ENCODE measurements around the gene ELF5. TPM values are rescaled to one million over a fixed set of nuclear protein-coding genes. Genes with fewer than 3 reads are reported as not detected.

ELF5 gene
- not detected for total RNA-seq

- ChIA-PET CTCF (interaction anchor here (0.9 to 3.6 kb wide), 13 partner anchors 9 to 384 kb away, joined by 3 to 16 read pairs (median 5); no protein-coding TSS in a partner anchor), POLR2A (no interaction called here)
- intact Hi-C loops (cut with DNase I, micrococcal nuclease), result loop anchor here in 1 of 2 experiments (1.0 kb wide), 2 partner anchors 377 to 878 kb away; no protein-coding TSS in a partner anchor
- H3K4me1 Mint-ChIP-seq, result no peaks in the 10 kb centered on the region
- no peaks in the 10 kb centered on the region for H3K9me3 Mint-ChIP-seq (ENCODE audit: low read depth)
- peaks cover 2% of the 10 kb centered on the region for H3K27me3 Mint-ChIP-seq
- no peaks in the 10 kb centered on the region for H3K36me3 Mint-ChIP-seq (ENCODE audit: low read depth)
- ATAC-seq (no peak), DNase-seq (no peak)
- no peak within 1 kb of the TSS for H3K27ac Mint-ChIP-seq
- H3K4me3 Mint-ChIP-seq, result no peak within 1 kb of the TSS
These were observed at the start of gene ELF5 for GRCh38 chr11:34513682-34514449. TSS of gene ELF5 (minus strand) at chr11:34513794. CDS start at chr11:34505749, 8,045 bp downstream.

GRCh38 chr11:34562976-34563375 is 49.4 kb upstream of the ELF5 start:
- H3K4me1 Mint-ChIP-seq, result no peaks in the 10 kb centered on the region
- DNase-seq, result no peak
- peaks cover 40% of the 10 kb centered on the region for H3K27me3 Mint-ChIP-seq
- ChIA-PET POLR2A (no interaction called here), CTCF (no interaction called here)
- H3K36me3 Mint-ChIP-seq (ENCODE audit: low read depth), result no peaks in the 10 kb centered on the region
- no peaks in the 10 kb centered on the region for H3K9me3 Mint-ChIP-seq (ENCODE audit: low read depth)
- no peak overlapping the region for H3K27ac Mint-ChIP-seq
- no peak overlapping the region for H3K4me3 Mint-ChIP-seq
- no peak for ATAC-seq
- intact Hi-C loops (cut with DNase I, micrococcal nuclease), result no loop called here

- no peaks in the 10 kb centered on the region for H3K4me1 Mint-ChIP-seq
- no peaks in the 10 kb centered on the region for H3K9me3 Mint-ChIP-seq (ENCODE audit: low read depth)
- no peaks in the 10 kb centered on the region for H3K36me3 Mint-ChIP-seq (ENCODE audit: low read depth)
- POLR2A ChIA-PET, result no interaction called here
- H3K27me3 Mint-ChIP-seq, result peaks cover 40% of the 10 kb centered on the region
- DNase-seq (no peak), ATAC-seq (no peak)
- no peak overlapping the region for H3K4me3 Mint-ChIP-seq
- intact Hi-C loops (cut with DNase I, micrococcal nuclease), result no loop called here
- H3K27ac Mint-ChIP-seq, result no peak overlapping the region
- CTCF ChIA-PET, result no interaction called here
These were observed 46.9 kb upstream of the ELF5 start for GRCh38 chr11:34560511-34560910.

- Mint-ChIP-seq H3K27ac (no peak overlapping the region), H3K4me3 (no peak overlapping the region), H3K4me1 (no peaks in the 10 kb centered on the region), H3K27me3 (peaks cover 36% of the 10 kb centered on the region), H3K9me3 (ENCODE audit: low read depth) (no peaks in the 10 kb centered on the region), H3K36me3 (ENCODE audit: low read depth) (no peaks in the 10 kb centered on the region)
- ChIA-PET CTCF (interaction anchor here (1.1 kb wide), 1 partner anchor 306 kb away, joined by 3 read pairs; no protein-coding TSS in a partner anchor), POLR2A (no interaction called here)
- intact Hi-C loops (cut with DNase I, micrococcal nuclease), result no loop called here
- no peak for ATAC-seq
- no peak for DNase-seq
These were observed 45.1 kb upstream of the ELF5 start for GRCh38 chr11:34558673-34559072.

GRCh38 chr11:34558211-34558610 is 44.6 kb upstream of the ELF5 start:
- ChIA-PET POLR2A (no interaction called here), CTCF (interaction anchor here (1.1 kb wide), 1 partner anchor 307 kb away, joined by 3 read pairs; no protein-coding TSS in a partner anchor)
- DNase-seq (no peak), ATAC-seq (no peak)
- Mint-ChIP-seq H3K27me3 (peaks cover 36% of the 10 kb centered on the region), H3K9me3 (ENCODE audit: low read depth) (no peaks in the 10 kb centered on the region), H3K4me3 (no peak overlapping the region), H3K27ac (no peak overlapping the region), H3K36me3 (ENCODE audit: low read depth) (no peaks in the 10 kb centered on the region), H3K4me1 (no peaks in the 10 kb centered on the region)
- intact Hi-C loops (cut with DNase I, micrococcal nuclease), result no loop called here

GRCh38 chr11:34552270-34552669 is 38.7 kb upstream of the ELF5 start:
- intact Hi-C loops (cut with DNase I, micrococcal nuclease), result no loop called here
- Mint-ChIP-seq H3K4me1 (no peaks in the 10 kb centered on the region), H3K9me3 (ENCODE audit: low read depth) (no peaks in the 10 kb centered on the region), H3K27ac (no peak overlapping the region), H3K4me3 (no peak overlapping the region), H3K36me3 (ENCODE audit: low read depth) (no peaks in the 10 kb centered on the region), H3K27me3 (peaks cover 14% of the 10 kb centered on the region)
- CTCF ChIA-PET, result interaction anchor here (1.7 kb wide), 1 partner anchor 12 kb away, joined by 7 read pairs; no protein-coding TSS in a partner anchor
- ATAC-seq (no peak), DNase-seq (no peak)
- POLR2A ChIA-PET, result no interaction called here

- CTCF ChIA-PET, result no interaction called here
These were observed 35.7 kb upstream of the ELF5 start for GRCh38 chr11:34549271-34549670.

GRCh38 chr11:34548278-34548677 is 34.7 kb upstream of the ELF5 start:
- ChIA-PET POLR2A (interaction anchor here (0.7 kb wide), 1 partner anchor 96 kb away, joined by 5 read pairs; no protein-coding TSS in a partner anchor), CTCF (interaction anchor here (2.3 kb wide), 1 partner anchor 8 kb away, joined by 6 read pairs; no protein-coding TSS in a partner anchor)
- DNase-seq (no peak), ATAC-seq (no peak)
- H3K36me3 Mint-ChIP-seq (ENCODE audit: low read depth), result no peaks in the 10 kb centered on the region
- H3K4me3 Mint-ChIP-seq, result no peak overlapping the region
- H3K27me3 Mint-ChIP-seq, result peaks cover 16% of the 10 kb centered on the region
- intact Hi-C loops (cut with DNase I, micrococcal nuclease), result no loop called here
- H3K4me1 Mint-ChIP-seq, result no peaks in the 10 kb centered on the region
- no peak overlapping the region for H3K27ac Mint-ChIP-seq
- no peaks in the 10 kb centered on the region for H3K9me3 Mint-ChIP-seq (ENCODE audit: low read depth)

More at GRCh38 chr11:34549271-34549670, 35.7 kb upstream of the ELF5 start:
- peaks cover 13% of the 10 kb centered on the region for H3K27me3 Mint-ChIP-seq
- H3K27ac Mint-ChIP-seq, result no peak overlapping the region
- DNase-seq, result no peak
- H3K4me1 Mint-ChIP-seq, result no peaks in the 10 kb centered on the region
- H3K9me3 Mint-ChIP-seq (ENCODE audit: low read depth), result no peaks in the 10 kb centered on the region
- ATAC-seq, result no peak
- H3K4me3 Mint-ChIP-seq, result no peak overlapping the region
- POLR2A ChIA-PET, result no interaction called here
- intact Hi-C loops (cut with DNase I, micrococcal nuclease), result no loop called here
- H3K36me3 Mint-ChIP-seq (ENCODE audit: low read depth), result no peaks in the 10 kb centered on the region

GRCh38 chr11:34546511-34547209 is 33.1 kb upstream of the ELF5 start:
- intact Hi-C loops (cut with DNase I, micrococcal nuclease), result no loop called here
- H3K36me3 Mint-ChIP-seq (ENCODE audit: low read depth), result no peaks in the 10 kb centered on the region
- CTCF ChIA-PET, result interaction anchor here (2.3 kb wide), 1 partner anchor 10 kb away, joined by 6 read pairs; no protein-coding TSS in a partner anchor
- DNase-seq (no peak), ATAC-seq (no peak)
- no peaks in the 10 kb centered on the region for H3K4me1 Mint-ChIP-seq
- no peak overlapping the region for H3K27ac Mint-ChIP-seq
- no peak overlapping the region for H3K4me3 Mint-ChIP-seq
- POLR2A ChIA-PET, result no interaction called here
- H3K9me3 Mint-ChIP-seq (ENCODE audit: low read depth), result no peaks in the 10 kb centered on the region
- H3K27me3 Mint-ChIP-seq, result peaks cover 20% of the 10 kb centered on the region

- ChIA-PET POLR2A (no interaction called here), CTCF (no interaction called here)
- Mint-ChIP-seq H3K27ac (no peak overlapping the region), H3K36me3 (ENCODE audit: low read depth) (no peaks in the 10 kb centered on the region), H3K4me1 (no peaks in the 10 kb centered on the region), H3K9me3 (ENCODE audit: low read depth) (no peaks in the 10 kb centered on the region), H3K27me3 (peaks cover 29% of the 10 kb centered on the region), H3K4me3 (no peak overlapping the region)
- ATAC-seq (no peak), DNase-seq (no peak)
- intact Hi-C loops (cut with DNase I, micrococcal nuclease), result no loop called here
These were observed 28.5 kb upstream of the ELF5 start for GRCh38 chr11:34542089-34542488.

- Mint-ChIP-seq H3K9me3 (ENCODE audit: low read depth) (no peaks in the 10 kb centered on the region), H3K4me3 (no peak overlapping the region), H3K4me1 (no peaks in the 10 kb centered on the region), H3K27ac (no peak overlapping the region), H3K36me3 (ENCODE audit: low read depth) (no peaks in the 10 kb centered on the region), H3K27me3 (peaks cover 29% of the 10 kb centered on the region)
- intact Hi-C loops (cut with DNase I, micrococcal nuclease), result no loop called here
- CTCF ChIA-PET, result interaction anchor here (0.8 to 0.9 kb wide), 2 partner anchors 12 to 384 kb away, joined by 3 read pairs; no protein-coding TSS in a partner anchor
- ATAC-seq, result no peak
- no peak for DNase-seq
- POLR2A ChIA-PET, result no interaction called here
These were observed 27.3 kb upstream of the ELF5 start for GRCh38 chr11:34540870-34541269.

Measured in activated CD4-positive, alpha-beta T cell treated with anti-CD3 and anti-CD28 coated beads for 36 hours (primary cell).